GM19463 (cell line): ENCODE results near the gene KIR3DL3.
"Not testable (repeated sequence)": the region's sequence is repeated elsewhere in the genome, so short reads cannot be mapped to it uniquely, and the experiment has no call there.

ENCODE experiments used
- ATAC-seq: cut with Tn5 transposase; IDR thresholded peaks from one replicate; pipeline ENCODE4 v1.9.1; 2021; ENCODE audit warnings: mild to moderate bottlenecking, moderate library complexity; ENCODE audit not compliant: unreplicated experiment

Gene KIR3DL3

GRCh38 chr19:54775830-54776229 lies 51.6 kb downstream of the KIR3DL3 start:
- ATAC-seq = not testable (repeated sequence)

GRCh38 chr19:54777851-54778250 lies 53.6 kb downstream of the KIR3DL3 start:
- ATAC-seq = not testable (repeated sequence)

GRCh38 chr19:54778896-54779295 lies 54.7 kb downstream of the KIR3DL3 start:
- not testable (repeated sequence) for ATAC-seq

- ATAC-seq = not testable (repeated sequence)
These were observed 58.7 kb downstream of the KIR3DL3 start for GRCh38 chr19:54782916-54783315.
